Measurements from ENCODE around the gene AHNAK2.

AHNAK2 gene

DNA sequence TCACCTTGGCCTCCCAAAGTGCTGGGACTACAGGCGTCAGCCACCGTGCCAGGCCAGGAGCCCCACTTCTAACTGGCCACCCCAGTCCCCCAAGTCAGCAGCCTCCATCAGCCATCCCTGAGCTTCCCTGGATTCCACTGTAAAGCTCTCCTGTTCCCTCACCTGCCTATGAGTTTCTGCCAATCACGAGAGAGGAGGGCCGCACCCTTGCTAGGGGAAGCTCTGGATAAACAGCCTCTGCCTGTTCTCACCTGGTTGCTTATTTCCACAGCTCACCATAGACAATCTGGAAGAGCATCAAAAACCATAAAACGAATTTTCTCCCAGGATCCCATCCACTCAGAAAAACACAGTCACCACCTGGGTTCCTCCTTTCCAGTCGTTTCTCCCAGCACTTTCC lies 37.7 kb upstream of the AHNAK2 start:
- no peak for DNase-seq (ENCODE audit: low read depth)
- TF ChIP-seq, protein P1, sequence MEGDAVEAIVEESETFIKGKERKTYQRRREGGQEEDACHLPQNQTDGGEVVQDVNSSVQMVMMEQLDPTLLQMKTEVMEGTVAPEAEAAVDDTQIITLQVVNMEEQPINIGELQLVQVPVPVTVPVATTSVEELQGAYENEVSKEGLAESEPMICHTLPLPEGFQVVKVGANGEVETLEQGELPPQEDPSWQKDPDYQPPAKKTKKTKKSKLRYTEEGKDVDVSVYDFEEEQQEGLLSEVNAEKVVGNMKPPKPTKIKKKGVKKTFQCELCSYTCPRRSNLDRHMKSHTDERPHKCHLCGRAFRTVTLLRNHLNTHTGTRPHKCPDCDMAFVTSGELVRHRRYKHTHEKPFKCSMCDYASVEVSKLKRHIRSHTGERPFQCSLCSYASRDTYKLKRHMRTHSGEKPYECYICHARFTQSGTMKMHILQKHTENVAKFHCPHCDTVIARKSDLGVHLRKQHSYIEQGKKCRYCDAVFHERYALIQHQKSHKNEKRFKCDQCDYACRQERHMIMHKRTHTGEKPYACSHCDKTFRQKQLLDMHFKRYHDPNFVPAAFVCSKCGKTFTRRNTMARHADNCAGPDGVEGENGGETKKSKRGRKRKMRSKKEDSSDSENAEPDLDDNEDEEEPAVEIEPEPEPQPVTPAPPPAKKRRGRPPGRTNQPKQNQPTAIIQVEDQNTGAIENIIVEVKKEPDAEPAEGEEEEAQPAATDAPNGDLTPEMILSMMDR (conservative IDR thresholded peaks at IDR 0.05; ENCODE audit: control insufficient read depth, insufficient read depth, low read depth, low read length): no peak
- H3K4me3 ChIP-seq (ENCODE audit: control insufficient read depth, low read depth, low read length): no peak overlapping the region

- DNase-seq (ENCODE audit: low read depth): no peak
- TF ChIP-seq, protein P1 (conservative IDR thresholded peaks at IDR 0.05; ENCODE audit: control insufficient read depth, insufficient read depth, low read depth, low read length): no peak
- no peak overlapping the region for H3K4me3 ChIP-seq (ENCODE audit: control insufficient read depth, low read depth, low read length)
Measured at GRCh38 chr14:105015242-105015641, 37.1 kb upstream of the AHNAK2 start.

GRCh38 chr14:105014631-105015030 lies 36.5 kb upstream of the AHNAK2 start:
- H3K4me3 ChIP-seq (ENCODE audit: control insufficient read depth, low read depth, low read length): no peak overlapping the region
- DNase-seq (ENCODE audit: low read depth): no peak
- TF ChIP-seq, protein P1 (conservative IDR thresholded peaks at IDR 0.05; ENCODE audit: control insufficient read depth, insufficient read depth, low read depth, low read length): no peak

GRCh38 chr14:105014032-105014431 lies 35.9 kb upstream of the AHNAK2 start:
- TF ChIP-seq, protein P1 (conservative IDR thresholded peaks at IDR 0.05; ENCODE audit: control insufficient read depth, insufficient read depth, low read depth, low read length): no peak
- no peak overlapping the region for H3K4me3 ChIP-seq (ENCODE audit: control insufficient read depth, low read depth, low read length)
- DNase-seq (ENCODE audit: low read depth): no peak

DNA sequence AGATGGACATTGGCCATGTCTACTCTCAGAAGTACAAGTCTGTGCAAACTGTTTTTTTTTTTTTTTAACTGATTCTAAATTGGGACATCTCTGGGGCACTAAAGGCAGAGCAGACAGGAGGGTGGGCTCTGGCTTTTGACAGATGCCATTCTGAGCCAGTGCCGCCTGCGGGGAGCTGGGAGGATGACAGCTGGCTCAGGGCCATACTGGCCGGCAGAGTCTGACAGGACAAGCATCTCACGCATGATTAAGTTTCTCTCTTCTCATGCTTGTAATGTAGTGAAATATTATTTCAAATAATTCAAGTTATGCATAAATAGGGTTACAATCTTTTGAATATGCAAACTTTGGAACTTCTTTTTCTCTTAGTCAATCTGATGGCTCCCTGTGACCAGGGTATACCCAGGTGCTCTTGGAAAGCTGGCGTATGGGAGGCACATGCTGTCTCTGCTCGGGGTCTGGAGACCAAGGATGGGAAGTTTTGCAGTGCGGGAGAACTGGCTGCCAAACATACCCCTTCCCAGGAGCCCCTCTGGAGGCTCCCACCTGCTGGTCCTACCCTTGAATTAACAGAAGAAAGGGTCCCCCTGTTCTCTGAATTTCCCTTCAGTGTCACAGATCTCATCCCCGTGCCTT lies 35.1 kb upstream of the AHNAK2 start:
- no peak overlapping the region for H3K4me3 ChIP-seq (ENCODE audit: control insufficient read depth, low read depth, low read length)
- no peak for DNase-seq (ENCODE audit: low read depth)
- TF ChIP-seq, protein P1 (conservative IDR thresholded peaks at IDR 0.05; ENCODE audit: control insufficient read depth, insufficient read depth, low read depth, low read length): no peak

DNA sequence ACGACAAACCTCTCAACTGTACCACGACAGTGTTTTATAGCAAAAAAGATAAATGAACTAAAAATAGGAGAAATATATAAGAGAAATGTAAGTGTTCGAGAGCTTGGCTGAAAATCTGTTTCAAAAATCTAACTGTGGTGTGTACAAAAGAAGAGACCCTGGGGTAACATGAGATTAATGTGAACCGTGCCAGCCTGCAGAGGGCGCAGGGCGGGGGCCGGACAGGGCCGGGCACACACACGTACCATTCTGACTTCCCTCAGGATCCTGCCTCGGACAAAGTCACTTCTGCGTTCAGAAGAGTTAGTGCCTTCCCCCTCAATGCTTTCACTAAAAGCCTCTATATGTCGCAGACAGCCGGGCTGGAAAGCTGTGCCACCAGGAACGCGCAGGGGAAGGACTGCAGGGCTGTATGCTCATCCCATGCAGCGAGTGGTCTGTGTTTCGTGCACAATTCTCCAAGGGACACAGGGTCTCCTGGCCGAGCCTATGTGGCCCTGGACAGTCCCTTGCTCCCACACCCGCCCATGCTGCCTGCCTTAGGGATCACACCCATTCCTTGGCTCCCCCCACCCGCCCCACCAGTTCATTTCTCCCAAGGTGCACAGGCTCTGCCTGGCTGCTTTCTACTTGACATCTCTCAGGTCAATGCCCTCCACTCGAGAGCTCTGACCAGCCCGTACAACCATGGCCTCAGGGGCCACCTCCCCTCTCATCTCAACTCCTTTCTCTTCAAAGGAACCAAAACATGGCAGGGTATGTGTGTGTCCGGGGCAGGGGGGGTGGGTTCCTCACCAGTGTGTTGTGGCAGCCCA lies 34.2 kb upstream of the AHNAK2 start:
- H3K4me3 ChIP-seq (ENCODE audit: control insufficient read depth, low read depth, low read length): no peak overlapping the region
- TF ChIP-seq, protein P1 (conservative IDR thresholded peaks at IDR 0.05; ENCODE audit: control insufficient read depth, insufficient read depth, low read depth, low read length): no peak
- no peak for DNase-seq (ENCODE audit: low read depth)

Data from fibroblast of mammary gland (primary cell).